GM10266 (cell line): ENCODE results near the gene SCN9A.
A peak's percentile ranks its signal among the peaks of the same experiment; 100 is the strongest.
"Not testable (repeated sequence)": the region's sequence is repeated elsewhere in the genome, so short reads cannot be mapped to it uniquely, and the experiment has no call there.

ENCODE experiments used
- DNase-seq: peaks from one replicate; pipeline ENCODE4 v3.0.0; 2012; ENCODE audit errors: extremely low spot score
- CTCF ChIP-seq: IDR thresholded peaks from 2 replicates; pipeline ENCODE4 v1.5.1; 2012; ENCODE audit warnings: mild to moderate bottlenecking, low read depth; ENCODE audit not compliant: control insufficient read depth, insufficient read depth; ENCODE audit errors: missing control alignments

Gene SCN9A

GRCh38 chr2:166365239-166365638 is 10.5 kb downstream of the SCN9A start:
- TF ChIP-seq CTCF = no peak
- DNase-seq = no peak

GRCh38 chr2:166364476-166365161 is 11.1 kb downstream of the SCN9A start:
- DNase-seq = no peak
- TF ChIP-seq CTCF = no peak

- DNase-seq = no peak
- TF ChIP-seq CTCF = peak; percentile 19
These were observed 14.2 kb downstream of the SCN9A start for GRCh38 chr2:166361351-166362153.

GRCh38 chr2:166360906-166361305 is 14.8 kb downstream of the SCN9A start:
- DNase-seq = no peak

GRCh38 chr2:166360426-166360825 is 15.3 kb downstream of the SCN9A start:
- no peak for DNase-seq
- no peak for TF ChIP-seq CTCF

More at GRCh38 chr2:166360906-166361305, 14.8 kb downstream of the SCN9A start:
- no peak for TF ChIP-seq CTCF

GRCh38 chr2:166357950-166358321 is 17.8 kb downstream of the SCN9A start:
- DNase-seq = not testable (repeated sequence)

- TF ChIP-seq CTCF = no peak
- DNase-seq = no peak
These were observed 18.4 kb downstream of the SCN9A start for GRCh38 chr2:166357068-166357949.
